ENCODE data around the gene CCDC158.
"Not testable (repeated sequence)": the region's sequence is repeated elsewhere in the genome, so short reads cannot be mapped to it uniquely, and the experiment has no call there.

CCDC158 gene

DNA sequence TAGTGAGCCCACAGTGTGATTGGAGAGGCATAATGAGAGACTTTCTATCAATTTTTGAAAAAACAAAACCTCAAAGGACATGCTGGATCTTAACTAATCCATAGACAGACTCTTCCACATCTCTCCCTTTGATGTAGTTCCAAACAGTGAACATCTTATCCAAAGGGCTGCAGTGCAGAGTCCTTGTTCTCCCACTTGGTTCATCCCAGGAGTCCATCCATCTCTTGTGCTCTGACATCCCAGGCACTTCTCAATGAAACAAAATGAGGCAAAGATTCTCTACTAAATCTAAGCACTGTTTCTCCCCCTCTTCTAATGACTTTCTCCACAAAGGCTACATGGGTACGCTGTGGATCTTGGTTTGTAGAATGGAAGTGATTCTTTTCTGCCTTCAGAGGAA, 22.4 kb upstream of the CCDC158 start:
- H3K4me3 Mint-ChIP-seq: no peak overlapping the region
- H3K4me1 Mint-ChIP-seq: no peaks in the 10 kb centered on the region
- H3K9me3 Mint-ChIP-seq: no peaks in the 10 kb centered on the region
- no peak for DNase-seq (ENCODE audit: low spot score in 2 of 2)
- no peak for ATAC-seq (ENCODE audit: low read depth)
- H3K27ac Mint-ChIP-seq: no peak overlapping the region
- peaks cover 5% of the 10 kb centered on the region for H3K27me3 Mint-ChIP-seq
- no peaks in the 10 kb centered on the region for H3K36me3 Mint-ChIP-seq

DNA sequence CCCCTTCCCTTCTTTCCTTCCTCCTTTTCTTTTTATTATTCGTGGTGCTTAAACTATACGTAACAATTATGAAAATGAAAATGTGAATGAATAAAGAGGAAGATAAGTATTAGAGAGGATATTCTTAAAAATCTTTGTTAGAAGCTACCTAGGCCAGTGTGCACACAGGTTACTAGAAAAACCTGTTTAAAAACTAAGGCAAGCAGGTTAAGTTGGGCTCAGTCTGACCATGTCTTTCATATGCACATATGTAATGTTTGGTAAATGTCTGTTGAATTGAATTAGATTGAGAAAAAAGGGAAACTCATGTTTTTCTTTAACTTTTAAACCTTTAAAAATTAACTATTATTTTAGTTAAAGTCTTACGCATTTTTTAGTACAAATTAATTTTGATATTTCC, 21.9 kb upstream of the CCDC158 start:
- Mint-ChIP-seq H3K9me3 (no peaks in the 10 kb centered on the region), H3K27me3 (peaks cover 5% of the 10 kb centered on the region)

DNA sequence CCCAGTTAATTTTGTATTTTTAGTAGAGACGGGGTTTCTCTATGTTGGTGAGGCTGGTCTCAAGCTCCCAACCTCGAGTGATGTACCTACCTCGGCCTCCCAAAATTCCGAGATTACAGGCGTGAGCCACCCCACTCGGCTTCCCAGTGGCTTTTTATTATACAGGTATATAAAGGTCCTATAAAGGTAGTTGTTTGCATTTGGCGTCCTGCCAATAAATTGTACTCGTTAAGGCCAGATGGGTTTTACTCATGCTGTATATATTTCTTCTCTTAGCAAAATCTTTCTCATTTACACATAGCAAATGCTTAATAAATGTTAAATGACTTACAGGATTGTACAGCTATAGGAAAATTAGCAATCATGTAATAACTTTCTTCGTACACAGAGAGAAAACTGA, 20.9 kb upstream of the CCDC158 start:
- Mint-ChIP-seq H3K36me3 (no peaks in the 10 kb centered on the region), H3K4me1 (no peaks in the 10 kb centered on the region), H3K27ac (no peak overlapping the region), H3K9me3 (no peaks in the 10 kb centered on the region), H3K27me3 (peaks cover 5% of the 10 kb centered on the region), H3K4me3 (no peak overlapping the region)
- no peak for DNase-seq (ENCODE audit: low spot score in 2 of 2)
- no peak for ATAC-seq (ENCODE audit: low read depth)

More for the DNA sequence above, 21.9 kb upstream of the CCDC158 start:
- no peaks in the 10 kb centered on the region for H3K36me3 Mint-ChIP-seq
- H3K27ac Mint-ChIP-seq: no peak overlapping the region
- ATAC-seq (ENCODE audit: low read depth): no peak
- DNase-seq (ENCODE audit: low spot score in 2 of 2): no peak
- no peaks in the 10 kb centered on the region for H3K4me1 Mint-ChIP-seq
- no peak overlapping the region for H3K4me3 Mint-ChIP-seq

DNA sequence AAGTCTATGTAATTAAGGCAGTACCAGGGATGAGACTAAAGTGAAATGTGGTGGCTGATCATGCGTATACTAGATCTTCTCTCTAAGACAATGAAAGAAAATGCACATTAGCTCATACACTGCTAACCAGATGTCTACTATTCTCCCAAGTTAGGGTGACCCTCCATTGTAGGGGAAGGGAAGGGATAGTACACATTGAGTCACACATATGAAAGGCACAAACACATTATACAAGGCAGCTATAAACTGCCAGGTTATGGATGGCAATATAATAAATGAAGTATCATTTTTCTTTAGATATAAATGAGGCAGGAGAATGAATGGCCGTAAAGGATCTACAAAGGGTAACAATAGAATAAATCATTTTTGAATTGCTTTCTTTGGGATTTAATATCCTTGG, 18.6 kb upstream of the CCDC158 start:
- no peak overlapping the region for H3K4me3 Mint-ChIP-seq
- H3K27ac Mint-ChIP-seq: no peak overlapping the region
- ATAC-seq (ENCODE audit: low read depth) (no peak), DNase-seq (ENCODE audit: low spot score in 2 of 2) (no peak)
- H3K27me3 Mint-ChIP-seq: peaks cover 5% of the 10 kb centered on the region
- H3K36me3 Mint-ChIP-seq: no peaks in the 10 kb centered on the region
- no peaks in the 10 kb centered on the region for H3K9me3 Mint-ChIP-seq
- peaks cover 4% of the 10 kb centered on the region for H3K4me1 Mint-ChIP-seq

DNA sequence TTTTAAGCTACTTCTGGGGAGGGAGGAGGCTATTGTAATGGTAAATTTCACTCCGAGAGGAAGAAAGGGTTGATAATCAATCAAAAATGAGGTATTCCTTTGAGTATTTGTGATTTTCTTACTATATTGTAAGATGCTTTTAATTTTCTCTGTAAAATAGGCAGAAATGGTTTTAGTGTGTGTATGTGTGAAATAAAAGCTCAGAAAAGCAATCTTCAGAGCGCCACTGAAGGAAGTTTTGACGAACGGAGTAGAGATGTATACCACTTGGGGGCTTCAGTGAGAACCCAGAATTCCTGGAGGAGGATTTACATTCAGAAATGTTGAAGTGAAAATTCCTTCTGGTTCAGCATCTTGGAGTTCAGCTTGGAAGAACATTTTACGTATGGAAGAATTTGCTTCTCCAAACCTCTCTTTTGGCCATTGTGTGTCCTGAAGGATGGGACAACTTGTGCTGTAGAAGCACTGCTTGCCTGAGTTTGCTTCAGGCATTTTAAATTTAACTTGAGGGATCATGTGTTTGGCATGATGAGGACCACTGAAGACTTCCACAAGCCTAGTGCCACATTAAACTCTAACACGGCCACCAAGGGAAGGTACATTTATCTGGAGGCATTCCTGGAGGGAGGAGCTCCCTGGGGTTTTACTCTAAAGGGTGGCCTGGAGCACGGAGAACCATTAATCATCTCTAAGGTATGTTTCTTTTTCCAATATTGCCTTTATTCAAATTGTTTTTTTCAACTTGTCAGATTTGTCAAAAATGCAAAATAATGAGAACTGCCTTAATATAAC, 14.8 kb upstream of the CCDC158 start:
- H3K9me3 Mint-ChIP-seq: no peaks in the 10 kb centered on the region
- H3K4me3 Mint-ChIP-seq: no peak overlapping the region
- H3K36me3 Mint-ChIP-seq: no peaks in the 10 kb centered on the region
- peaks cover 4% of the 10 kb centered on the region for H3K4me1 Mint-ChIP-seq
- no peak for DNase-seq (ENCODE audit: low spot score in 2 of 2)
- peaks cover 2% of the 10 kb centered on the region for H3K27me3 Mint-ChIP-seq
- no peak overlapping the region for H3K27ac Mint-ChIP-seq
- ATAC-seq (ENCODE audit: low read depth): no peak

DNA sequence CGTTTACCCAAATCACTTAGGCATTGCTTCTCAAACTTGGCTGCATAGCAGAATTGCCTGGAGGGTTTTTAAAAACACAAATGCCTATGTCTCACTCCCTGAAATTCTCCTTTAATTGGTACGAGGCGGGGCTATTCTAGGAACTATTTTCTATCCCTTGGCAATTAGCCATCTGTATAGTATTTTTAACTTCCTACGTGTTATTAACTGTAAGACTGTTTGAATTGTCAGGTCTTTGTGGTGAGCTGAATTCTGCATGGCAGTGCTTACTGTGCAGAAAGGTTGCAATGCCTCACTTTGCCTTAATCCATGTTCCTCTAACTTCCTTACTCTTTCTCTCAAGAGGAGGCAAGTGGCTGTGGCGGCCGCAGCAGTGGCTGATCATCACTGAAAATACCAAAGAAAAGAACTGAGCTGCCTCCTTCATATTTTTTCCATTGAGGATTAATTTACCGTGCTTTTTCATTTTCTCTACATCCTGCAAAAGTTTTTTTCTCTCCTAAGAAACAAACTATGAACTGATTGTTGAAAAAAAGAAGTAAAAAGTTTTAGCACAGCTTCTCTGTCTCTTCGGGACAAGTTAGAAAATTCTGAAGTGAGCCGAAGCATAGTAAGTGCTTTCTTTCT, 14.1 kb upstream of the CCDC158 start, which contains the start of gene SHROOM3:
Gene SHROOM3, plus strand, starts transcription at position 329 of the 627 bp plus-strand sequence. CDS start 824 bp downstream, outside the sequence.
- H3K4me1 Mint-ChIP-seq: peaks cover 4% of the 10 kb centered on the region

DNA sequence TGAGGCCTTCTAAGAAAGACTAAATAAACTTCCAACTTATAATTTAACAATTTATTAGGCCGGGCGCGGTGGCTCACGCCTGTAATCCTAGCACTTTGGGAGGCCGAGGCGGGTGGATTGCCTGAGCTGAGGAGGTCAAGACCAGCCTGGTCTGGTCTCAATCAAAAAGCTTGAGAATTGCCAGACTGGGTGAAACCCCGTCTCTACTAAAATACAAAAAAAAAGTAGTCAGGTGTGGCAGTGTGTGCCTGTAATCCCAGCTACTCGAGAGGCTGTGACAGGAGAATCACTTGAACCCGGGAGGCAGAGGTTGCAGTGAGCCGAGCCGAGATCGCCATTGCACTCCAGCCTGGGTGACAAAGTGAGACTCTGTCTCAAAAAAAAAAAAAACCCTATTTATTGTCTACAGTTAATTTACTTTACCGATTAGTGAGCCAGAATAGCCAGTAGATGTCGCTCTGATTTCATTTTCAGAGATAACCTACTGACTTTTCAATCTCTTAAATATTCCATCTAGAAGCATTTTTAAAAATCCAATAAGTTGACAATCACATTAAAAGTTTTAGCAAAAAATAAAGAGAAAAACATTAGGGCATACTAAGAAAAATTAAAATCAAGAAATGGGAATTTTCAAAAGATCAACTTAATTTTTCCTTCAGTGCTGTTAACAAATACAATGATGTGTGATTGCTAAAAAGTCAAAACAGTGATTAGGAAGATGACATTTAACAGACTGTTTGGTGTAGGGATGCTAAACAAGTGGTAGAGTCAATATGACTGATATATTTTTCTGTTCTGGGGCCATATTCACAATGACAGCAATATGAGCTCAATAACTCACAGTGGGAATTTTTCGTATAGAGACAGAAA, 9.8 kb upstream of the CCDC158 start:
- H3K27me3 Mint-ChIP-seq: no peaks in the 10 kb centered on the region
- peak in 1 of 2 donors; percentile 3 for DNase-seq (ENCODE audit: low spot score in 2 of 2)
- H3K4me1 Mint-ChIP-seq: peaks cover 4% of the 10 kb centered on the region
- no peak overlapping the region for H3K27ac Mint-ChIP-seq
- H3K36me3 Mint-ChIP-seq: no peaks in the 10 kb centered on the region
- no peaks in the 10 kb centered on the region for H3K9me3 Mint-ChIP-seq
- H3K4me3 Mint-ChIP-seq: no peak overlapping the region
- peak; percentile 31 for ATAC-seq (ENCODE audit: low read depth)

More for the DNA sequence above, 14.1 kb upstream of the CCDC158 start, which contains the start of gene SHROOM3:
- no peak for ATAC-seq (ENCODE audit: low read depth)
- Mint-ChIP-seq H3K4me3 (no peak within 1 kb of the TSS), H3K9me3 (no peaks in the 10 kb centered on the region), H3K36me3 (no peaks in the 10 kb centered on the region), H3K27ac (no peak within 1 kb of the TSS), H3K27me3 (peaks cover 1% of the 10 kb centered on the region)
- no peak for DNase-seq (ENCODE audit: low spot score in 2 of 2)

DNA sequence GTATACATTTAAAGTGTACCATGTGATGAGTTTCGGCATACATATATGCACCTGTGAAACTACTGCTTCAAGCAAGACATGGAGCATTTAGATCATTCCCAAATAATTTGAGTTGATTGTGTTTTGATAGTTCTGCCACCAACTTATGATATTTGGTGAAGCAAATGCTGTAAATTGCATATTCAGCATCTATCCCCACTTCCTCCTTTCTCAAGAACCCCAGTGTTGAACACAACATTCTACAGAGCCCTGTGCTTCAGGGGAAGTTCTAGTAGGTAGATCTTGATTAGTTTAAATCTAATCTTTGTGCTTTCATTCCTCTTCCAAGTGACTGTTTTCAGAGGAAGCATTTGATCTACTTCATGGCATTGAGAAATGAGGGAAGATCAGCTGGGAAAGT, 8.7 kb upstream of the CCDC158 start:
- no peaks in the 10 kb centered on the region for H3K36me3 Mint-ChIP-seq
- H3K27me3 Mint-ChIP-seq: no peaks in the 10 kb centered on the region
- DNase-seq (ENCODE audit: low spot score in 2 of 2) (no peak), ATAC-seq (ENCODE audit: low read depth) (no peak)
- no peaks in the 10 kb centered on the region for H3K4me1 Mint-ChIP-seq
- H3K27ac Mint-ChIP-seq: no peak overlapping the region
- no peak overlapping the region for H3K4me3 Mint-ChIP-seq
- no peaks in the 10 kb centered on the region for H3K9me3 Mint-ChIP-seq

DNA sequence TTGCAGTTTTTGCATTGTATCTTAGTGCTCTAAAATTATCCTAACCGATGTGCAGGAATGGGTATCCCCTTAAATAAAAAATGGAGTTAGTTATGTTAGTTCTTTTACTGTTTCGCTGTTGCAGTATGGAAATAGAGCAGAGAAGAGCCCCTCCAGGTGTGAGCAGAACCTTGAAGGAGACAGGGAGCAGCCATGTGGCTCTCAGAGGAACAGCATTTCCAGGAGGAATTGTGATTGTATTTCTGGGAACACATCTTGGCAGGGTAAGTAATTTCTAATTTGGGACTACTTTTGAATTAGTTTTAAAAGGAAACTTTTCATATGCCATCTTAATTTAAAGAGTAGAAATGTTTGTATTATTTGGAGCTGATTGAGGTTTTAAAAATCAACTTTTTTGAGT, 5.3 kb upstream of the CCDC158 start:
- DNase-seq (ENCODE audit: low spot score in 2 of 2) (no peak), ATAC-seq (ENCODE audit: low read depth) (no peak)
- Mint-ChIP-seq H3K9me3 (no peaks in the 10 kb centered on the region), H3K4me1 (peaks cover 5% of the 10 kb centered on the region), H3K27ac (no peak overlapping the region), H3K36me3 (no peaks in the 10 kb centered on the region), H3K4me3 (no peak overlapping the region), H3K27me3 (peaks cover 6% of the 10 kb centered on the region)

DNA sequence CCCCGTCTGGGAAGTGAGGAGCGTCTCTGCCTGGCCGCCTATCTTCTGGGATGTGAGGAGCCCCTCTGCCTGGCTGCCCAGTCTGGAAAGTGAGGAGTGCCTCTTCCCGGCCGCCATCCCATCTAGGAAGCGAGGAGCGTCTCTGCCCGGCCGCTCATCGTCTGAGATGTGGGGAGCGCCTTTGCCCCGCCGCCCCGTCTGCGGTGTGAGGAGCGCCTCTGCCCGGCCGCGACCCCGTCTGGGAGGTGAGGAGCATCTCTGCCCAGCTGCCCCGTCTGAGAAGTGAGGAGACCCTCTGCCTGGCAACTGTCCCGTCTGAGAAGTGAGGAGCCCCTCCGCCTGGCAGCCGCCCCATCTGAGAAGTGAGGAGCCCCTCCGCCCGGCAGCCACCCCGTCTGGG, 2.2 kb upstream of the CCDC158 start:
- peaks cover 13% of the 10 kb centered on the region for H3K27me3 Mint-ChIP-seq
- not testable (repeated sequence) for H3K36me3 Mint-ChIP-seq; ATAC-seq (ENCODE audit: low read depth); H3K9me3 Mint-ChIP-seq; DNase-seq (ENCODE audit: low spot score in 2 of 2); H3K27ac Mint-ChIP-seq; H3K4me3 Mint-ChIP-seq; H3K4me1 Mint-ChIP-seq

DNA sequence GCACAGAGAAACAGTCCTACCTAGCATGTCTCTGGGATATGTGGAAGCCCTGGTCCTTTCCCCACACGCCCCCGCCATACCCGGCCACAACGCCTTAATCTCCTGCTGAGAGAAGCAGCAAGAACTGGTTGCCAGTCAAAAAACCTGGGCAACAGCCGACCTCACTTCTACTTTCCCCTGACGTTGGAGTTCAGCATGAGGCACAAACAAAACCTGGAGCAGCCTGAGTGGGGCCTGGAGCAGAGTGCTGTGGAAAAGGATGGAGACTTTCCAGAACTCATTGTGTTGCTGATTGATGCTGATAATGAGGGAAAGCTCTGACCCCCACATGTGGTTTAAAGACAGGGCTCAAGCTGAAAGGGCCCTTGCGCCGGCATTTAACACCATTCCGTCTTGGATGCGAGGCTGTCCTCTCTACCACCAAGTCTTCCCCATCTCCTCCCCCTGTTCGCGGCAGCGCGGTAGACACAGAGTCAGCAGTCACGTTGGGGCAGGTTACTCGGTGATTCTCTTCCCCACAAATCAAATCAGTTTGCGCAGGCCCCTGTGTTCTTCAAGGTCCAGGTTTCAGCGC, 666 bp downstream of the CCDC158 start:
- Mint-ChIP-seq H3K9me3 (no peaks in the 10 kb centered on the region), H3K36me3 (no peaks in the 10 kb centered on the region), H3K4me3 (peak overlapping the region; percentile 18), H3K27me3 (peaks cover 13% of the 10 kb centered on the region), H3K27ac (no peak overlapping the region), H3K4me1 (peaks cover 8% of the 10 kb centered on the region)
- ATAC-seq (ENCODE audit: low read depth): no peak
- DNase-seq (ENCODE audit: low spot score in 2 of 2): no peak

DNA sequence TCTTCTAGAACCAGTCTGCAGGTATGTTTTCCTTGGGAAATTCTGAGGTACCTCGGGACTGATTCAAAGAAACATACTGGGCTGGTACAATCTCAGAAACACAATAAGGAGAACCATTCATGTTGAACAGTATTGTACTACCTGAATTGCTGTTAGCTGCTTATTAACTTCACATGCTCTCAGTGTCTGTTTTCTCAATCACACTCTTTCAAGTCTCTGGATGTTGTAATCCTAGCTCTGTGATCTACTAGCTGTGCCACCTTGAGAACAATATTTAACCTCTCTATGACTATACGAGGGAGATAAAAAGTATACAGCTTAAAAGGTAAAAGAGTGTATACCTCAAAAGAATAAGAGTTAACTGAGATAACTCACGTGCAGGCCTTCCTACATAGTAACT, 10.3 kb downstream of the CCDC158 start:
- Mint-ChIP-seq H3K36me3 (no peaks in the 10 kb centered on the region), H3K9me3 (no peaks in the 10 kb centered on the region), H3K27me3 (no peaks in the 10 kb centered on the region), H3K27ac (no peak overlapping the region), H3K4me1 (peaks cover 5% of the 10 kb centered on the region), H3K4me3 (no peak overlapping the region)
- no peak for ATAC-seq (ENCODE audit: low read depth)
- DNase-seq (ENCODE audit: low spot score in 2 of 2): no peak

DNA sequence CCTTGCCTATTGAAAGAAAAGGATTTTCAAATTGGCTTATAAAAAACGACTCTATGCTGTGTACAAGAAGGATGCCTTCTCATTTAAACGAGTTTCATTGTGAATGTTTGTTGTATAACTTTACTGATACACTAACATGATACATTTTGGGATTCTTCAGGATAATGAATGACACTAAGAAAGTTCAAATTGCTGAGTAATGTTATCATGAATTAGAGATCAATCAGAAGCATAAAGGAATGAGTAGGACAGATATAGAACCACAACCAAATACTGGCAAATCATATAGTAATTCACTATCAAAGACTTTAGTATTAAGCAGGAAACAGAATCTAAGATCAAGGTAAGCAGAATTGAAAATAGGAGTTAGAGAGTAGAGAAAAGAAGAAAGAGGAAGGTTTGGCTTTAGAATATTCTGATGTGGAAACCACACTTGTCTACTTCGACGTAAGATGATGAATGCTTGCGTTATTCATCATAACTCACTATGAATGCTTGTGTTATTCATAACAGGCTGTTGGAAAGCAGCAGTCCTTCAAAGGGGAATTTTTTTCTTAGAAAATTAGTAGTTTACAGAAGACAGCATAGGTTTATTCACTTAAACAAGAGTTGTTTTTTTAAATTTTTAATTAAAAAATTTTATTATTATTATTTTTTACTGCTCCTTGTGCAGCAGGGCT, 13.4 kb downstream of the CCDC158 start:
- Mint-ChIP-seq H3K9me3 (no peaks in the 10 kb centered on the region), H3K4me3 (no peak overlapping the region), H3K27ac (no peak overlapping the region), H3K4me1 (peaks cover 5% of the 10 kb centered on the region), H3K36me3 (no peaks in the 10 kb centered on the region), H3K27me3 (peaks cover 5% of the 10 kb centered on the region)
- peak; percentile 59 for ATAC-seq (ENCODE audit: low read depth)
- DNase-seq (ENCODE audit: low spot score in 2 of 2): no peak

All from memory B cell (primary cell).